ENCODE measurements around the gene MTUS2.

- TF ChIP-seq PAX5 (IDR thresholded peaks at IDR 0.05; ENCODE audit: insufficient read depth, low read length, severe bottlenecking) (no peak), TAF1 (IDR thresholded peaks at IDR 0.05; ENCODE audit: low read depth, low read length) (no peak), POLR2A (IDR thresholded peaks at IDR 0.05; ENCODE audit: low read depth, low read length) (no peak), POLR2AphosphoS5 (IDR thresholded peaks at IDR 0.05; ENCODE audit: low read depth, low read length) (no peak)
Observed at GRCh38 chr13:29317828-29318227, 497.7 kb downstream of the MTUS2 start.
